ENCODE measurements around the gene SIL1.
"Not testable (repeated sequence)": the region's sequence is repeated elsewhere in the genome, so short reads cannot be mapped to it uniquely, and the experiment has no call there.

SIL1 gene

GRCh38 chr5:139194486-139194885, 3.7 kb downstream of the SIL1 start:
- H4K20me1 ChIP-seq (ENCODE audit: control insufficient read depth, insufficient read depth, low read depth, low read length), result no peaks in the 10 kb centered on the region
- H3K4me3 ChIP-seq (ENCODE audit: low read length), result no peak overlapping the region
- H3K9me3 ChIP-seq (ENCODE audit: control insufficient read depth, insufficient read depth, low read length), result no peaks in the 10 kb centered on the region
- H3K27ac ChIP-seq (ENCODE audit: low read depth, low read length), result no peak overlapping the region
- no peaks in the 10 kb centered on the region for H3K9me2 ChIP-seq (replicated peaks; ENCODE audit: control insufficient read depth, low read length)
- 0 out of 2 replicates have a peak, but pooled peaks cover 3% of the 10 kb centered on the region for H3F3A ChIP-seq (ENCODE audit: control insufficient read depth, insufficient read depth)
- peaks cover 21% of the 10 kb centered on the region for H3K4me1 ChIP-seq (ENCODE audit: control insufficient read depth, low read length)
- no peaks in the 10 kb centered on the region; the same call in 1 of the 2 replicates for H3K36me3 ChIP-seq (ENCODE audit: control insufficient read depth, low read length)
- TF ChIP-seq CTCF (IDR thresholded peaks at IDR 0.05; ENCODE audit: low read depth, low read length, poor library complexity, severe bottlenecking) (no peak), EZH2phosphoT487 (IDR thresholded peaks at IDR 0.05; ENCODE audit: borderline replicate concordance, low read length) (no peak)
- peaks cover 25% of the 10 kb centered on the region for H3K79me2 ChIP-seq (ENCODE audit: control insufficient read depth, low read length)
- no peaks in the 10 kb centered on the region for H3K27me3 ChIP-seq (ENCODE audit: control insufficient read depth, low read length)
- no peak overlapping the region for H3K4me2 ChIP-seq (ENCODE audit: low read length)

GRCh38 chr5:139193928-139194327, 4.2 kb downstream of the SIL1 start:
- Histone ChIP-seq H3F3A (ENCODE audit: control insufficient read depth, insufficient read depth) (0 out of 2 replicates have a peak, but pooled peaks cover 3% of the 10 kb centered on the region), H3K4me1 (ENCODE audit: control insufficient read depth, low read length) (peaks cover 21% of the 10 kb centered on the region), H3K27me3 (ENCODE audit: control insufficient read depth, low read length) (no peaks in the 10 kb centered on the region), H3K4me3 (ENCODE audit: low read length) (no peak overlapping the region), H3K9me2 (replicated peaks; ENCODE audit: control insufficient read depth, low read length) (no peaks in the 10 kb centered on the region), H3K79me2 (ENCODE audit: control insufficient read depth, low read length) (peaks cover 25% of the 10 kb centered on the region), H3K36me3 (ENCODE audit: control insufficient read depth, low read length) (no peaks in the 10 kb centered on the region; the same call in 1 of the 2 replicates), H4K20me1 (ENCODE audit: control insufficient read depth, insufficient read depth, low read depth, low read length) (no peaks in the 10 kb centered on the region), H3K4me2 (ENCODE audit: low read length) (no peak overlapping the region), H3K9me3 (ENCODE audit: control insufficient read depth, insufficient read depth, low read length) (no peaks in the 10 kb centered on the region), H3K27ac (ENCODE audit: low read depth, low read length) (no peak overlapping the region)
- TF ChIP-seq CTCF (IDR thresholded peaks at IDR 0.05; ENCODE audit: low read depth, low read length, poor library complexity, severe bottlenecking), result peak; percentile 38
- no peak for TF ChIP-seq EZH2phosphoT487 (IDR thresholded peaks at IDR 0.05; ENCODE audit: borderline replicate concordance, low read length)

GRCh38 chr5:139192906-139193305, 5.3 kb downstream of the SIL1 start:
- not testable (repeated sequence) for H3F3A ChIP-seq (ENCODE audit: control insufficient read depth, insufficient read depth); H3K27ac ChIP-seq (ENCODE audit: low read depth, low read length); H3K27me3 ChIP-seq (ENCODE audit: control insufficient read depth, low read length); H3K36me3 ChIP-seq (ENCODE audit: control insufficient read depth, low read length); H3K9me2 ChIP-seq (replicated peaks; ENCODE audit: control insufficient read depth, low read length); H3K4me3 ChIP-seq (ENCODE audit: low read length); H3K4me2 ChIP-seq (ENCODE audit: low read length); H3K9me3 ChIP-seq (ENCODE audit: control insufficient read depth, insufficient read depth, low read length); H4K20me1 ChIP-seq (ENCODE audit: control insufficient read depth, insufficient read depth, low read depth, low read length)
- Histone ChIP-seq H3K4me1 (ENCODE audit: control insufficient read depth, low read length) (peaks cover 15% of the 10 kb centered on the region), H3K79me2 (ENCODE audit: control insufficient read depth, low read length) (peaks cover 24% of the 10 kb centered on the region)

GRCh38 chr5:139191954-139192353, 6.2 kb downstream of the SIL1 start:
- not testable (repeated sequence) for H3K4me3 ChIP-seq (ENCODE audit: low read length); H3F3A ChIP-seq (ENCODE audit: control insufficient read depth, insufficient read depth); H3K36me3 ChIP-seq (ENCODE audit: control insufficient read depth, low read length); H4K20me1 ChIP-seq (ENCODE audit: control insufficient read depth, insufficient read depth, low read depth, low read length); H3K27ac ChIP-seq (ENCODE audit: low read depth, low read length); H3K4me2 ChIP-seq (ENCODE audit: low read length); H3K4me1 ChIP-seq (ENCODE audit: control insufficient read depth, low read length); H3K9me3 ChIP-seq (ENCODE audit: control insufficient read depth, insufficient read depth, low read length); H3K9me2 ChIP-seq (replicated peaks; ENCODE audit: control insufficient read depth, low read length); H3K27me3 ChIP-seq (ENCODE audit: control insufficient read depth, low read length)
- peaks cover 15% of the 10 kb centered on the region for H3K79me2 ChIP-seq (ENCODE audit: control insufficient read depth, low read length)
